H1 (cell line): Measurements from ENCODE around the gene PAX8. TPM values are rescaled to one million over a fixed set of nuclear protein-coding genes. Genes with fewer than 3 reads are reported as not detected.

ENCODE experiments used
- CHD1 ChIP-seq: IDR thresholded peaks from 2 replicates; pipeline ENCODE4 v1.6.1; 2012; ENCODE audit warnings: low read depth, low read length, improper control_type of control experiment
- SRF ChIP-seq: IDR thresholded peaks from 2 replicates; pipeline ENCODE4 v1.6.1; 2011; ENCODE audit warnings: mild to moderate bottlenecking, low read depth, low read length, moderate library complexity
- polyA plus RNA-seq, 7 experiments: library from polyadenylated mRNA; depleted of rRNA in 3 of 7; stranded (reverse) in 5 of 7; unstranded in 2 of 7; fragments of >200 nt in 5 of 7; fragments of 200-250 nt in 2 of 7; gene quantifications; 1 replicate in 5 of 7; 2 replicates in 1 of 7; 4 replicates in 1 of 7; pipeline versions ENCODE4 v1.2.1 to v1.2.3, GENCODE V29; 2011 to 2013; ENCODE audit warnings: missing spikeins in 2 of 7, mixed read lengths in 2 of 7
- total RNA-seq: library from RNA; stranded (reverse); fragmentation: NEBNext Ultra II Directional; extraction: Animal tissue kit (Norgen Biotek cat#: 25700); gene quantifications from 2 replicates; pipeline ENCODE4 v1.2.1, GENCODE V29; 2021
- TF ChIP-seq, protein P1 (sequence below), 3 experiments: IDR thresholded peaks; 1 replicate in 2 of 3; 2 replicates in 1 of 3; pipeline versions ENCODE4 v1.5.1 to v1.6.1; 2011; ENCODE audit warnings: low read length in 3 of 3, mild to moderate bottlenecking in 3 of 3, inconsistent platforms in 2 of 3, low read depth in 1 of 3, moderate library complexity in 1 of 3; ENCODE audit not compliant: insufficient read depth in 1 of 3; ENCODE audit errors: control extremely low read depth in 1 of 3
- TF ChIP-seq, protein P2 (sequence below): IDR thresholded peaks from 2 replicates; pipeline ENCODE4 v1.6.1; 2012; ENCODE audit warnings: inconsistent platforms

Gene PAX8
- total and polyA plus RNA-seq, 2 of the 8 experiments (the other 6 are each of a cell fraction or from before 2014, with no cell fraction given), result 0.02 TPM; not detected in 1

DNA sequence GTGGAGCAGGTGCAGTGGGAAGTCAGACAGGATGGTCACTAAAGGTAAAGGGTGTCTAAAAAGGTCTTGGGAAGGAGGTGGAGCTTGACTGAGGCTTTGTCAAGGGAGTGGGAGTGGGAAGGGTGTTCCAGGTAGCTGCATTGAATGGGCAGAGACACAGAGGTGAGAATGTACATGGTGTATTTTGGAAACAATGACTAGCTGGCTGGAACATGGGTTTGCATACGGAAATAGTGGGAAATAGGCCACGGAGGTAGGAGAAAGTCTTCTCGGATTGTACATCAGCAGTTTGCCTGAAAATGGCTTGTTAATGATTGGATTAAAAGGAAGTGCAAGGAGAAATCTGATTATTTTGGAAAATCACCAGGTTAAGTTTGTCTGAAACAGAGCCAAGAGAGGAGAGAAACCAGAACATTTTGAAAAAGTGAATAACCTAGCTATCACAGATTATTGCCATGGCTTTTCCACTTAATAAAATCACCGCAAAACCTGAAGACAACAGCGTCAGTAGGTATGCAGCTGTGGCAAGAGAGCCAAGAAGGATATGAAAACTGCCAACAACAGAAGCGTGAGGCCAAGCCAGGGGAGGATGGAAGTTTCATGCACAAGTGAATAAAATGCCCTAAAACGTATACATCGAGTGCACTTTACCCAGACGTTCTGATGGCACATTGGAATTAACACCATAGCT is 13.9 kb downstream of the PAX8 start (continued):
- TF ChIP-seq, protein P1, sequence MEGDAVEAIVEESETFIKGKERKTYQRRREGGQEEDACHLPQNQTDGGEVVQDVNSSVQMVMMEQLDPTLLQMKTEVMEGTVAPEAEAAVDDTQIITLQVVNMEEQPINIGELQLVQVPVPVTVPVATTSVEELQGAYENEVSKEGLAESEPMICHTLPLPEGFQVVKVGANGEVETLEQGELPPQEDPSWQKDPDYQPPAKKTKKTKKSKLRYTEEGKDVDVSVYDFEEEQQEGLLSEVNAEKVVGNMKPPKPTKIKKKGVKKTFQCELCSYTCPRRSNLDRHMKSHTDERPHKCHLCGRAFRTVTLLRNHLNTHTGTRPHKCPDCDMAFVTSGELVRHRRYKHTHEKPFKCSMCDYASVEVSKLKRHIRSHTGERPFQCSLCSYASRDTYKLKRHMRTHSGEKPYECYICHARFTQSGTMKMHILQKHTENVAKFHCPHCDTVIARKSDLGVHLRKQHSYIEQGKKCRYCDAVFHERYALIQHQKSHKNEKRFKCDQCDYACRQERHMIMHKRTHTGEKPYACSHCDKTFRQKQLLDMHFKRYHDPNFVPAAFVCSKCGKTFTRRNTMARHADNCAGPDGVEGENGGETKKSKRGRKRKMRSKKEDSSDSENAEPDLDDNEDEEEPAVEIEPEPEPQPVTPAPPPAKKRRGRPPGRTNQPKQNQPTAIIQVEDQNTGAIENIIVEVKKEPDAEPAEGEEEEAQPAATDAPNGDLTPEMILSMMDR (IDR thresholded peaks at IDR 0.05; ENCODE audit: control extremely low read depth in 1 of 3, insufficient read depth in 1 of 3, low read depth in 1 of 3, low read length in 3 of 3), result no peak
- TF ChIP-seq, protein P2, sequence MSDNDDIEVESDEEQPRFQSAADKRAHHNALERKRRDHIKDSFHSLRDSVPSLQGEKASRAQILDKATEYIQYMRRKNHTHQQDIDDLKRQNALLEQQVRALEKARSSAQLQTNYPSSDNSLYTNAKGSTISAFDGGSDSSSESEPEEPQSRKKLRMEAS, result no peak
- TF ChIP-seq SRF (no peak), CHD1 (no peak)
